Stomach (tissue), 9 donors: Measurements from ENCODE around the gene COL7A1. TPM values are rescaled to one million over a fixed set of nuclear protein-coding genes. Genes with fewer than 3 reads are reported as not detected.

ENCODE experiments used
- DNase-seq, 2 donors: peaks; one replicate each; pipeline versions ENCODE4 v3.0.0 to v3.0.0-alpha.2; 2013 to 2019
- H3K27ac ChIP-seq, 5 donors: fragments of 200-600 bp in 4 of 5; sonication (generic) in 4 of 5; one replicate each; pipeline ENCODE4 v1.5.1; 2013 to 2019; ENCODE audit warnings: mild to moderate bottlenecking in 1 of 5, moderate library complexity in 1 of 5
- H3K27me3 ChIP-seq, 3 donors: fragments of 200-600 bp; sonication (generic); one replicate each; pipeline ENCODE4 v1.5.1; 2017 to 2019; ENCODE audit warnings: mixed run types in 1 of 3
- H3K36me3 ChIP-seq, 4 donors: fragments of 200-600 bp; sonication (generic); 1 replicate in 3 of 4; 2 replicates in 1 of 4; pipeline ENCODE4 v1.5.1; 2016 to 2019
- H3K4me1 ChIP-seq, 4 donors: fragments of 200-600 bp; sonication (generic); one replicate each; pipeline ENCODE4 v1.5.1; 2016 to 2019
- H3K4me3 ChIP-seq, 4 donors: fragments of 200-600 bp; sonication (generic) in 3 of 4; one replicate each; pipeline ENCODE4 v1.5.1; 2016 to 2019; ENCODE audit warnings: mild to moderate bottlenecking in 1 of 4
- H3K9me3 ChIP-seq, 4 donors: fragments of 200-600 bp; sonication (generic); one replicate each; pipeline ENCODE4 v1.5.1; 2016 to 2019
- EP300 ChIP-seq: sonication (generic); formaldehyde crosslinking; IDR thresholded peaks from one replicate; pipeline ENCODE4 v1.6.1; 2017; ENCODE audit warnings: antibody characterized with exemption
- POLR2A ChIP-seq, 4 donors: fragments of 450-650 bp; IDR thresholded peaks; one replicate each; pipeline ENCODE4 v1.6.1; 2016; ENCODE audit warnings: antibody characterized with exemption in 4 of 4, control low read depth in 2 of 4, mild to moderate bottlenecking in 1 of 4, moderate library complexity in 1 of 4
- POLR2AphosphoS5 ChIP-seq, 3 donors: sonication (generic); formaldehyde crosslinking; IDR thresholded peaks; one replicate each; pipeline ENCODE4 v1.6.1; 2016; ENCODE audit warnings: antibody characterized with exemption in 3 of 3
- WGBS, 5 donors: extraction: QIAGEN DNeasy Blood & Tissue Kit in 3 of 5; methylation state at CpG; one replicate each; pipeline versions ENCODE4 v1.1.5 to v1.1.7; 2013 to 2018; 5-methylcytosine and 5-hydroxymethylcytosine counted together
- intact Hi-C: fragments of 100-400 bp; cut with DNase I; formaldehyde crosslinking; loops from one replicate; pipeline ENCODE4 v1.15.1; 2023; ENCODE audit warnings: low total_unique reads
- polyA plus RNA-seq, 3 donors: library from polyadenylated mRNA; stranded (reverse); fragments of 200-250 nt; gene quantifications; one replicate each; pipeline ENCODE4 v1.2.3, GENCODE V29; 2013
- total RNA-seq, 5 donors: library from RNA; depleted of rRNA; stranded (reverse); fragments of >200 nt; gene quantifications; one replicate each; pipeline versions ENCODE4 v1.1.0 to v1.2.3, GENCODE V29; 2014 to 2016
- TF ChIP-seq, protein P1 (sequence below), 7 experiments: fragments of 450-650 bp in 4 of 7; fragments of 200-600 bp in 3 of 7; sonication (generic) in 3 of 7; IDR thresholded peaks; one replicate each; pipeline ENCODE4 v1.5.1; 2016 to 2019; ENCODE audit warnings: antibody characterized with exemption in 7 of 7, control low read depth in 2 of 7, mild to moderate bottlenecking in 1 of 7
- donor health status: healthy with polysubstance abuse.
- donor health status: Bipolar disorder and iron deficiency.
- donor health status: healthy.

Gene COL7A1
- total and polyA plus RNA-seq, 8 donors, result 1.8 to 123 (median 7.7) TPM

DNA sequence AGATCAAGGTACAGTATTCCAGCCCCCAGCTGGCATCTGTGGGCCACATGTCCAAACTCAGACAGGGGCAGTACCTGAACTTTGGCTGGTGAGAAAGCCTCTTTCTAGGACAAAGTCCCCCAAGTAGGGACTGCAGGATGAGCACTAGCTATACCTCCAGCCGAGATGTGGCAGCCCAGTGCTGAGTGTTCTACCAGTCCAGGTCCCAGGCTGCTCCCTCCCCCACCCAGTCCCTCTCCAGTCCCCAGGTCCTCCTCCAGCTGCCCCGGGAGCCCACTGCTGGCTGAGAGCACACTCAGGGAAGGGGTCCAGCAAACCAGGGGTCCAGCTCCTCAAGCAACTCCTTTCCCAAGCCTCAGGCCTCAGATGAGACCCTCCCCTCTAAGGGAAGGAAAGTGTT lies 38.6 kb upstream of the COL7A1 start:
- Histone ChIP-seq H3K4me1 (peaks cover 22 to 35% (median 26%) of the 10 kb centered on the region in 4 donors), H3K9me3 (no peaks in the 10 kb centered on the region), H3K27ac (peak overlapping the region in 4 of 5 donors; percentile 18 to 91 (median 84)), H3K36me3 (peaks cover 20 to 47% (median 47%) of the 10 kb centered on the region in 4 donors), H3K27me3 (no peaks in the 10 kb centered on the region), H3K4me3 (peak overlapping the region; percentile 79 to 98 (median 94))
- intact Hi-C loops, result no loop called here
- TF ChIP-seq POLR2AphosphoS5 (IDR thresholded peaks at IDR 0.05) (no peak), EP300 (no peak), POLR2A (IDR thresholded peaks at IDR 0.05) (no peak)
- TF ChIP-seq, protein P1, sequence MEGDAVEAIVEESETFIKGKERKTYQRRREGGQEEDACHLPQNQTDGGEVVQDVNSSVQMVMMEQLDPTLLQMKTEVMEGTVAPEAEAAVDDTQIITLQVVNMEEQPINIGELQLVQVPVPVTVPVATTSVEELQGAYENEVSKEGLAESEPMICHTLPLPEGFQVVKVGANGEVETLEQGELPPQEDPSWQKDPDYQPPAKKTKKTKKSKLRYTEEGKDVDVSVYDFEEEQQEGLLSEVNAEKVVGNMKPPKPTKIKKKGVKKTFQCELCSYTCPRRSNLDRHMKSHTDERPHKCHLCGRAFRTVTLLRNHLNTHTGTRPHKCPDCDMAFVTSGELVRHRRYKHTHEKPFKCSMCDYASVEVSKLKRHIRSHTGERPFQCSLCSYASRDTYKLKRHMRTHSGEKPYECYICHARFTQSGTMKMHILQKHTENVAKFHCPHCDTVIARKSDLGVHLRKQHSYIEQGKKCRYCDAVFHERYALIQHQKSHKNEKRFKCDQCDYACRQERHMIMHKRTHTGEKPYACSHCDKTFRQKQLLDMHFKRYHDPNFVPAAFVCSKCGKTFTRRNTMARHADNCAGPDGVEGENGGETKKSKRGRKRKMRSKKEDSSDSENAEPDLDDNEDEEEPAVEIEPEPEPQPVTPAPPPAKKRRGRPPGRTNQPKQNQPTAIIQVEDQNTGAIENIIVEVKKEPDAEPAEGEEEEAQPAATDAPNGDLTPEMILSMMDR (IDR thresholded peaks at IDR 0.05), result no peak
- no peak for DNase-seq
- WGBS, 5 donors, result 55 to 86% (median 78%) methylated on average over 1 to 2 of the region's 2 CpGs

DNA sequence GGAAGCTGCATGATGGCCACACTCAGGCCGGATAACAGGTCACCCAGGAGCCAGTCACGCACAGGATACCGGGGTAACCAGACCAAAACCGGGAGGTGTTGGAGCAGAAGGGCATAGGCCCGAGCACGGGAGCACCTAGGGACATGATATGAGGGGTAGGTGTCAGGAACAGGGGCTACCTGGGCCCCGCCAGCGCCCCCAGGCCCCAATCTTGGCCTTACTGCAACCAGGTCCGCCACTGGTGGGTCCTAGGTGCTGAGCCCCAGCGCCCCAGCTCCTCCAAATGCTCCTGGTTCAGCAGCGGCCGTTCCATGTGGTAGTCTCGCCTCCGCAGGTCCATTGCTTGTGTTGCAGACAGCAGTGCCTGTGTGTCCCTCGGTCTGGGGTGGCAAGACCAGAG lies 38.1 kb upstream of the COL7A1 start:
- Histone ChIP-seq H3K9me3 (no peaks in the 10 kb centered on the region), H3K36me3 (peaks cover 20 to 52% (median 52%) of the 10 kb centered on the region in 4 donors), H3K27ac (peak overlapping the region in 1 of 5 donors; percentile 91), H3K27me3 (no peaks in the 10 kb centered on the region), H3K4me3 (peak overlapping the region in 2 of 4 donors; percentile 97 to 98), H3K4me1 (peaks cover 22 to 35% (median 26%) of the 10 kb centered on the region in 4 donors)
- TF ChIP-seq POLR2A (IDR thresholded peaks at IDR 0.05) (no peak), EP300 (no peak), POLR2AphosphoS5 (IDR thresholded peaks at IDR 0.05) (no peak)
- TF ChIP-seq, protein P1 (IDR thresholded peaks at IDR 0.05), result no peak
- intact Hi-C loops, result no loop called here
- no peak for DNase-seq
- 92 to 96% (median 93%) methylated on average over 14 to 15 of the region's 15 CpGs for WGBS, 5 donors

DNA sequence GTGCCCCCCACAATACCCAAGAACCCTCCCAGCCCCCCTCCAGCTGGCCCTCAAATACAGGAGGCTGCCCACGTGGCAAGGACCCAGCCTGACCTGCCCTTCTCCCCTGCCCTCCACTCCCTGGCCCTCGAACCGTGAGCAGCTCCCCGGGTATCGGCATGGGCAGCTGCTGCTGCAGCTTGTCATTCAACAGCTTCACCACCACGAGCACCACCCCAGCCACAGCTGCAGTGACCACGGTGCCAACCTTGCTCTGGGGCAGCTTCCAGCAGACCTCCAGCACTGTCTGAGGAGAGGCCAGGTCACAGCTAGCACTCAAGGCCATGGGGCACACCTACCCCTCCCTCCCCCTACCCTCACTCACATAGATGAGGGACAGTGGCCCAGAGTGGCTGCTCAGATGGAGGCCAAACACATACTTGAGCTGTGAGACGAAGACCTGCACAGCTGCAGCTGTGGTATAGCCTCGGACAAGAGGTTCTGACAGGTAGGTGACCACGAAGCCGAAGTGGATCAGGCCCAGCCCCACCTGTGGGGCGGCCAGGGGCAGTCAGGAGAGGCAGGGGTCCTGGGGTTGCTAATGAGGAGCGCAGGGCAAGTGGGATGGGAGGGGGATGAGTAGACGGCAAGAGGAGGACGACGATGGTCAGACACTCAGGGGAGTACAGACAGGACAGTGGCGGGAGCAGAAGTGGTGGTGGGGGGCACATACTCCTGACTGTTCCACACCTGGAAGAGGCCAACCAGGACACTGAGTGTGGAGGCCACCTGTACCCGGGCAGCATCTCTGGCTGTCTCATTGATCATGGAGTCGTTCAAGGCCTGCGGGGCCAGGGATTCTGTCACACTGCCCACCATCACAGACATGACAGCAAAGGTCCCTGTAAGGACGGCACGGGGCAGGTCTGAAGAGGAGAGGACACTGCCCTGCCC lies 36.7 kb upstream of the COL7A1 start:
- WGBS, 5 donors, result 86 to 94% (median 91%) methylated on average over 19 to 22 of the region's 22 CpGs
- intact Hi-C loops, result no loop called here
- peaks cover 25 to 66% (median 66%) of the 10 kb centered on the region in 4 donors for H3K36me3 ChIP-seq
- H3K27ac ChIP-seq, result no peak overlapping the region
- TF ChIP-seq EP300 (no peak), POLR2A (IDR thresholded peaks at IDR 0.05) (no peak), POLR2AphosphoS5 (IDR thresholded peaks at IDR 0.05) (no peak)
- TF ChIP-seq, protein P1 (IDR thresholded peaks at IDR 0.05), result no peak
- no peaks in the 10 kb centered on the region for H3K9me3 ChIP-seq
- no peaks in the 10 kb centered on the region for H3K27me3 ChIP-seq
- H3K4me3 ChIP-seq, result peak overlapping the region in 1 of 4 donors; percentile 97
- H3K4me1 ChIP-seq, result peaks cover 22 to 34% (median 25%) of the 10 kb centered on the region in 4 donors
- DNase-seq, result no peak

DNA sequence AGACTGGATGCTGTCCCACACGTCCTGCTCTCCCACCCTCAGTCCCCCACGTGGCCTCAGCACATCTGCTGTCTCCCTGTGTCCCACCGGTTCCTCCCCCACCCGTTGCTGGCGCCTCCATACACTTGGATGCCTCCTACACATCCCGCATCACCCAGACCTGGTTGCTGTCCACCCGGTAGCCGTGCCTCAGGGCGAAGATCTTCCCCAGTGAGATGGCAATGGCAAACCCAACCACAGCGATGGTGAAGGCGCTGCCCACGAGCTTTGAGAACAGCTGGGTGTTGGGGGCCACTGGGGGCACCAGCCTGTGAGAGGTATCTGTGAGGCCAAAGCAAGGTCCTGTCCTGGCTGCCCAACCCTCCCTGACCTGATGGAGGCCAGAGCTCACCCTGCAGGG lies 35.7 kb upstream of the COL7A1 start:
- Histone ChIP-seq H3K4me3 (no peak overlapping the region), H3K27ac (no peak overlapping the region), H3K9me3 (no peaks in the 10 kb centered on the region), H3K27me3 (no peaks in the 10 kb centered on the region), H3K36me3 (peaks cover 30 to 76% (median 76%) of the 10 kb centered on the region in 4 donors), H3K4me1 (peaks cover 12 to 25% (median 17%) of the 10 kb centered on the region in 4 donors)
- TF ChIP-seq POLR2A (IDR thresholded peaks at IDR 0.05) (no peak), POLR2AphosphoS5 (IDR thresholded peaks at IDR 0.05) (no peak), EP300 (no peak)
- TF ChIP-seq, protein P1 (IDR thresholded peaks at IDR 0.05), result no peak
- intact Hi-C loops, result no loop called here
- WGBS, 5 donors, result 86 to 94% (median 93%) methylated on average over 9 to 12 of the region's 12 CpGs
- DNase-seq, result no peak
